SJSA1 (cell line): Measurements from ENCODE around the gene NRDC. TPM values are rescaled to one million over a fixed set of nuclear protein-coding genes. Genes with fewer than 3 reads are reported as not detected.
A peak's percentile ranks its signal among the peaks of the same experiment; 100 is the strongest.

Source experiments
- DNase-seq, 2 experiments: peaks; one replicate each; pipeline ENCODE4 v3.0.0-alpha.2; 2015 to 2020; ENCODE audit warnings: low spot score in 2 of 2, low read depth in 1 of 2
- H3K27ac ChIP-seq: fragments of 250-450 bp; sonication (Bioruptor Pico); 2 replicates; pipeline ENCODE4 v1.5.1; 2020; ENCODE audit warnings: mild to moderate bottlenecking, moderate library complexity
- H3K27me3 ChIP-seq: fragments of 250-450 bp; sonication (Bioruptor Pico); replicated peaks from 2 replicates; pipeline ENCODE4 v1.5.1; 2020; ENCODE audit warnings: mild to moderate bottlenecking, moderate library complexity
- H3K36me3 ChIP-seq: fragments of 250-450 bp; sonication (Bioruptor Pico); 2 replicates; pipeline ENCODE4 v1.5.1; 2020; ENCODE audit warnings: mild to moderate bottlenecking
- H3K4me1 ChIP-seq: fragments of 250-450 bp; sonication (Bioruptor Pico); replicated peaks from 2 replicates; pipeline ENCODE4 v1.6.1; 2021; ENCODE audit warnings: mild to moderate bottlenecking
- H3K4me3 ChIP-seq: fragments of 250-450 bp; sonication (Bioruptor Pico); 2 replicates; pipeline ENCODE4 v1.5.1; 2020; ENCODE audit warnings: mild to moderate bottlenecking
- H3K9me3 ChIP-seq: fragments of 250-450 bp; sonication (Bioruptor Pico); replicated peaks from 2 replicates; pipeline ENCODE4 v1.5.1; 2020; ENCODE audit warnings: mild to moderate bottlenecking
- total RNA-seq: library from RNA; depleted of rRNA; stranded (reverse); fragments of >200 nt; shearing (Covaris generic); gene quantifications from 2 replicates; pipeline ENCODE4 v1.2.3, GENCODE V29; 2014; rRNA removed

Gene NRDC, protein sequence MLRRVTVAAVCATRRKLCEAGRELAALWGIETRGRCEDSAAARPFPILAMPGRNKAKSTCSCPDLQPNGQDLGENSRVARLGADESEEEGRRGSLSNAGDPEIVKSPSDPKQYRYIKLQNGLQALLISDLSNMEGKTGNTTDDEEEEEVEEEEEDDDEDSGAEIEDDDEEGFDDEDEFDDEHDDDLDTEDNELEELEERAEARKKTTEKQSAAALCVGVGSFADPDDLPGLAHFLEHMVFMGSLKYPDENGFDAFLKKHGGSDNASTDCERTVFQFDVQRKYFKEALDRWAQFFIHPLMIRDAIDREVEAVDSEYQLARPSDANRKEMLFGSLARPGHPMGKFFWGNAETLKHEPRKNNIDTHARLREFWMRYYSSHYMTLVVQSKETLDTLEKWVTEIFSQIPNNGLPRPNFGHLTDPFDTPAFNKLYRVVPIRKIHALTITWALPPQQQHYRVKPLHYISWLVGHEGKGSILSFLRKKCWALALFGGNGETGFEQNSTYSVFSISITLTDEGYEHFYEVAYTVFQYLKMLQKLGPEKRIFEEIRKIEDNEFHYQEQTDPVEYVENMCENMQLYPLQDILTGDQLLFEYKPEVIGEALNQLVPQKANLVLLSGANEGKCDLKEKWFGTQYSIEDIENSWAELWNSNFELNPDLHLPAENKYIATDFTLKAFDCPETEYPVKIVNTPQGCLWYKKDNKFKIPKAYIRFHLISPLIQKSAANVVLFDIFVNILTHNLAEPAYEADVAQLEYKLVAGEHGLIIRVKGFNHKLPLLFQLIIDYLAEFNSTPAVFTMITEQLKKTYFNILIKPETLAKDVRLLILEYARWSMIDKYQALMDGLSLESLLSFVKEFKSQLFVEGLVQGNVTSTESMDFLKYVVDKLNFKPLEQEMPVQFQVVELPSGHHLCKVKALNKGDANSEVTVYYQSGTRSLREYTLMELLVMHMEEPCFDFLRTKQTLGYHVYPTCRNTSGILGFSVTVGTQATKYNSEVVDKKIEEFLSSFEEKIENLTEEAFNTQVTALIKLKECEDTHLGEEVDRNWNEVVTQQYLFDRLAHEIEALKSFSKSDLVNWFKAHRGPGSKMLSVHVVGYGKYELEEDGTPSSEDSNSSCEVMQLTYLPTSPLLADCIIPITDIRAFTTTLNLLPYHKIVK
- 54.9 and 62.9 TPM in 2 replicates for total RNA-seq

DNA sequence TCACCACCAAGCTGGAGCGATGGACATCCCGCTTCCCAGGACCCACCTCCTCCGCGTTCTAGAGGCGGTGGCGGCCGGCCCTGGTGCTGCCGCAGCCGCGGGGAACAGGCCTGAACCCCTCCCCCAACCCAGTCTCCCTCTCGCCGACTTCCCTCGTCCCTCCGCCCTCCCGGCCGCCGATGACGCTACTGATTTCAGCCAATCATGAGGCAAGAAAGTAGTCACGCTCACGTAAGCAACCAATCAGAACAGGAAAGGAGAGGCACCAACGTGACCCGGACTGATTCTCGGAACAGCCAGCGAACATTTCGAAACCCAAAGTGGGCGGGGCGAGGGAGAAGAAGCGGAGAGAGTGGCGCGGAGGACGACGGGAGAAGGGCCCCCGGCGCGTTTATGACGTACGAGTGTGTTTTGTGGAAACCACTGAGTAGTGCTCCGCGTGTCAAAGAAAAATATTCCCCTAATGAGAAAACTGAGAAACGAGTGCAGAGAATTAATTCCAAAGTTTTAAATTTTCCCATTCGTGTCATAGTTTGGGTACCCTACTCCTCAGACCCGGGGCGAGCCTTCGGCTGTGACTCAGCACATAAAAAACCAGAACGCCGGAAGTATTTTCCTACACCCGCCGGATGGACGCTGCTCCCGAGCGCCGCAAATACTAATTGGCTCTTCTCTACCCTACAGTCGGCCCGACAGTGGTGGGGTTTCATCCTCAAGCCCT lies at the start of gene NRDC:
TSS of gene NRDC (minus strand) at position 112 of the 721 bp plus-strand sequence. CDS start 112 bp downstream, outside the sequence.
- no peaks in the 10 kb centered on the region for H3K9me3 ChIP-seq
- H3K27me3 ChIP-seq, result no peaks in the 10 kb centered on the region
- peaks cover 25% of the 10 kb centered on the region for H3K4me1 ChIP-seq
- H3K36me3 ChIP-seq, result peaks cover 12% of the 10 kb centered on the region
- peak within 1 kb of the TSS; percentile 66 for H3K4me3 ChIP-seq
- H3K27ac ChIP-seq, result peak within 1 kb of the TSS; percentile 95
- DNase-seq, result peak; percentile 100

DNA sequence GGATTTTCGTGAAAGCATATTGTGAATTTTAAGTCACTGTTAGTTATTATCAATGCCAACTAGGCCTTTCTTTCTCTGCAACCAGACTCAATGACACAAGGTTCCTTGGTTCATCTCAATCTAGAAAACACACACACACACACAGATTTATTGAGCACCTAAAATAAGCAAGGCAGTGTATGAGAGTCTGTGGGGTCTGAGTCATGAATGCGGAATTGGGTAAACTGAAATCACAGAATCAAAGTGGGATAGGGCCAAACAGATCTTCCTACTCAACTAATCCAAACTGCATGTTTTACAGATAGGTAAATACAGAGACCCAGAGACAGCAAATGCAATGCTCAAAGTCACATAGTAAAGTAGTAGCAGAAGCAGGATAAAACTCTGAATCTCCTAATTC lies 48.5 kb upstream of the NRDC start:
- Histone ChIP-seq H3K9me3 (no peaks in the 10 kb centered on the region), H3K4me3 (no peak overlapping the region), H3K36me3 (peaks cover 42% of the 10 kb centered on the region), H3K4me1 (peaks cover 48% of the 10 kb centered on the region), H3K27ac (peak overlapping the region; percentile 47), H3K27me3 (no peaks in the 10 kb centered on the region)
- DNase-seq, result peak; percentile 50 to 69

DNA sequence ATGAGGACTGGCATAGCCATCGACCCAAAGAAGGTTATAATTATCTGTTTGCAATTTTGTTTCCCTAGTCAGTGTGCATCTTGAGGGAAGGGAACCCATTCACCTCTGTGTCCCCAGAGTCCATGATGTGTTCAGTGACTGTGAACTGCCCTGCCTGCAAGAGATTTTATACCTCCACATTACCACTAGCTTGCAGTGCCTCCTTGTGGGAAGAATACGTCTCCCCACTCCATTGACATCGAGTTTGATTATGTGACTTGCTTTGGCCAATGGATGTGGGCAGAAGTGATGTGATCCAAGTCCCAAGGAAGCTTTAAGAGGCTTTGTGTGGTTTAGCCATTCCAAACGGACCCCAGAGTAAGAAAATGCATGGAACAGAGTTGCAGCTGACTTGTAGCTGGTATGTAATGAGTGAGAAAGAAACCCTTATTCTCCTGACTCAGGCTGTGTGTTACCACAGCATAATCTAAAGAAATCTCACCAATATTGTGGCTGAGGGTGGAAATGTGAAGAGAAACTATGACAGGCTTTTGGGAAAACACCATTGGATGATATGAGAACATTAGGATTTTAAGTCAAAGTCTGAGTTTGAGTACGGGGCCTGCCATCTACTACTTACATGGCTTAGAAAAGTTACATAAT lies 47.8 kb upstream of the NRDC start:
- Histone ChIP-seq H3K9me3 (no peaks in the 10 kb centered on the region), H3K27ac (peak overlapping the region; percentile 47), H3K4me3 (no peak overlapping the region), H3K27me3 (no peaks in the 10 kb centered on the region), H3K36me3 (peaks cover 35% of the 10 kb centered on the region), H3K4me1 (peaks cover 48% of the 10 kb centered on the region)
- peak in 1 of 2 experiments; percentile 26 for DNase-seq

DNA sequence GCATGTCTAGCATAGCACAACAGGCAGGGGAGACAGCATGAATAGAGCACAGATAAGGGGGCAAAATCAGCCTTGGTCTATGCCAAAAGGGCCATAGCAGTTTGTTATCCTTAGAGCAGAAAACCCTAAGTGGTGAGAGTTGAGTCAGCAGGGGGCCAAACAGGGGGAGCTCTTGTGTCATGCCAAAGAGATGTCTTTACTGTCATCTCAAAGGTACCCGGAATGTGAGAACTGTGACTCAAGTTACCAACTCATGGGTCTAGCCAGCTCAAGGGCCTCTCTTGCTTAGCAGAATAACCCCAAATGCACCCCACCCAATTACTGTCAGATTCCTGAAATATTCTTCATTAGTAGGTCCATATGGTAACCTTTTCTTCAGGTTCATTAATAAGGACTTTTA lies 45.9 kb upstream of the NRDC start:
- peak overlapping the region; percentile 38 for H3K27ac ChIP-seq

DNA sequence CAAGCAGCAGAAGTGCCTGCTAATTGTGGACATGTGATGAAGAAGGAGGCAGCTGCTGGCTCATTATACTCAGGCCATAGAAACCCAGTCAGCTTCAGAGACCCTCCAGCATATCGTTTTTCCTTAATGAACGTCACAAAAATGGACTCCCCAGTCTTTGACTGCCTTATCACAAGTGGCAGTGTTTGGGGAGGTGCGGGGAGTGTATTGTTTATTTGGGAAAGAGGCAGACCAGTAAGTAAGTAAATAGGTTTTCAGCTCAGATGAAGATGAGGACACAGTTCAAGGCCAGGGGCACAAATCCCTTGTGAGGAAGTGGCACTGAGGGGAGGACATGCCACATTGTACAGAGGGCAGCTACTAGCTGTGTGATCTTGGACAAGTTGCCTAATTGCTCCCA lies 43.5 kb upstream of the NRDC start:
- peaks cover 34% of the 10 kb centered on the region for H3K36me3 ChIP-seq
- no peak overlapping the region for H3K27ac ChIP-seq
- peaks cover 36% of the 10 kb centered on the region for H3K4me1 ChIP-seq
- no peak for DNase-seq
- no peaks in the 10 kb centered on the region for H3K9me3 ChIP-seq
- no peak overlapping the region for H3K4me3 ChIP-seq
- H3K27me3 ChIP-seq, result no peaks in the 10 kb centered on the region

More for the DNA sequence above, 45.9 kb upstream of the NRDC start:
- no peak overlapping the region for H3K4me3 ChIP-seq
- H3K27me3 ChIP-seq, result no peaks in the 10 kb centered on the region
- H3K36me3 ChIP-seq, result peaks cover 29% of the 10 kb centered on the region
- H3K9me3 ChIP-seq, result no peaks in the 10 kb centered on the region
- DNase-seq, result peak; percentile 59 to 73
- peaks cover 53% of the 10 kb centered on the region for H3K4me1 ChIP-seq

DNA sequence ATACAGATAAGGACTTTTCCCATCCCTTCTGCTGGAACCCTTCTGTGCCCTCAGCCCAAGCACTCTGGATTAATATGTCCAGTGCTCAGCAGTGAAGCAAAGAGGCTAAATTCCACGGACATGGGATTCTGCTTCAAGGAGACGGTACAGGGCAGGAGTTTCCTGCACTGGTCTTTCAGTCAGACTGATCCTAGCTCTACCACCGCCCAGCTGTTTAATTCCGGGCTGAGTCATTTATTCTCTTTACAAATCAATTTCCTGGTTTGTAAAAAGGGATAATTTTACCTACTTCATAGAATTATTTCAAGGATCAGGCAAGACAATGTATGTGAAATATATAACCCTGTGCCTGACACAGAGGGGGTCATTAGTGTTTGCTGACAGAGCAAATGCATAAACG lies 41.6 kb upstream of the NRDC start:
- no peak overlapping the region for H3K4me3 ChIP-seq
- H3K27ac ChIP-seq, result no peak overlapping the region
- H3K36me3 ChIP-seq, result peaks cover 36% of the 10 kb centered on the region
- H3K9me3 ChIP-seq, result no peaks in the 10 kb centered on the region
- H3K27me3 ChIP-seq, result no peaks in the 10 kb centered on the region
- H3K4me1 ChIP-seq, result peaks cover 19% of the 10 kb centered on the region
- DNase-seq, result no peak

DNA sequence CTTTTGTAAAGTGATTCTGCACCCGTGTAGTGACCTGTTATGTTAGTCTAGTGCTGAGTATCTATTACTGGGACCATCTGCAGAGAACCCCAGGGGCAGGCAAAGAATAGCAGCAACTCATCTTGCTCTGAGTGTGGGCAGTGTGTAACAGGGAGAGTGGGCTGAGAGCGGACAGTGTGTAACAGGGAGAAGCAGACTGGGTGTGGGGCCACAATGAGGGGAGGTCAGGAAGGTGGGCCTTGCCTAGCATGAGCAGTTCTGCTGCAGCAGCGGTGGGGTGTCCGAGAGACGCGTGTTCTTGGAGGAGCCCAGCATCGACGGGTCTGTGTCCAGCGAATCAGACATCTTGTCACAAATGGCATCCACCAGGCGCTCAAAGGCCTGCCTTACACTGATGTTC lies 41.2 kb upstream of the NRDC start:
- DNase-seq, result no peak
- no peak overlapping the region for H3K27ac ChIP-seq
- H3K27me3 ChIP-seq, result no peaks in the 10 kb centered on the region
- H3K4me3 ChIP-seq, result no peak overlapping the region
- no peaks in the 10 kb centered on the region for H3K9me3 ChIP-seq
- H3K4me1 ChIP-seq, result peaks cover 15% of the 10 kb centered on the region
- H3K36me3 ChIP-seq, result peaks cover 38% of the 10 kb centered on the region

DNA sequence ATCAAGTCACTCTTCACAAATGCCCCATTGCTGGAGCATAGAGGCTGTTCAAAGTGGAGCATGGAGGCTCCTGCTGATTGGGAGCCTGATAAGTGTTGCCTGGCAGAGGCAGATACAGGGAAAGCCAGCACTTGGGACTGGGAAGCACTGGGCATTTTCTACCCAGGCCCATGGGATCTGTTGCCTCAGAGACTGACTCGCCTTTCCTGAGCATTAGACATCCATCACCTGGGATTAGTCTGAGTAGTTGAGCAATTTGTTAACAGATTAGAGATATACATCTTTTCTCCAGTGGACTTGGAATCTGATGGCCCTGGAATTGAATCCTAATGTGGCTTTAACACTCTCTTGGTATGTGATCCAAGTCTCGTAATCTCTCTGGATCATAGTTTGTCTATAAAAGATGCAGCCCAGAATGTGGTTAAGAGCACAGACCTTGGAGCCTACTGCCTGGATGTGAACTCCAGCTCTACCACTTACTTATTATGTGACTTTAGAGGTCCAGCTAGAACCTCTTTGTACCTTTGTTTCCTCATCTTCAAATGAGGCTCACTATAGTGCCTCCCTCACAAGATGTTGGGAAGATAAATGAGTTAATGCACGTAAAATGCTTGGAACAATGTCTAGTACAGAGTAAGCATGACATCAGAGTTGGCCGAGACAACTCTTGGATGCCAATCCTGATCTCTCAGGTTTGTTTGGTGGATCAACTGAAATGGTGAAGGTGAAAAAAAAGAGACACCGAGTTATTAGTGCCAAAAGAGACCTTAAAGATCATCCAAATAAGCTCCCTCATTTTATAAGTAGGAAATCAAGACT lies 38.3 kb upstream of the NRDC start:
- DNase-seq, result no peak
- Histone ChIP-seq H3K36me3 (peaks cover 40% of the 10 kb centered on the region), H3K4me3 (no peak overlapping the region), H3K27me3 (no peaks in the 10 kb centered on the region), H3K27ac (no peak overlapping the region), H3K9me3 (no peaks in the 10 kb centered on the region), H3K4me1 (0 out of 2 replicates have a peak, but pooled peaks cover 5% of the 10 kb centered on the region)

DNA sequence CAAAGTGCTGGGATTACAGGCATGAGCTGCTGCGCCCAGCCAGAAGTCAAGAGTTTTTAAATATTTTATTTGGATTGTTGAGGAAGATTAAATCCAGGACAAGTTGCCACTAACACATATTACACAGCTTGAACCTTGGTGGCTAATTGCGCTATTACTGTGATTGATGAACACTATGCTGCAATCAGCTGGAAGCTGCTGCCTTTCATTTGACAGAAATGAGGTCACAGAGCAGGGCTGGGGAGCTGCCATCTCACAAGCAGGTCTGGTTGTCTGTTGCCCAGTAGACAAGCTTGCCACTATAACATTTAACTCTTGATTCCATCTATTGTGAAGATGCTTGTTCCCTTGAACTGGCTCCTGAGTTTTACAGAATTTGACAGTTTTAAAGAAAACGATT lies 37.4 kb upstream of the NRDC start:
- Histone ChIP-seq H3K9me3 (no peaks in the 10 kb centered on the region), H3K36me3 (peaks cover 40% of the 10 kb centered on the region), H3K27ac (no peak overlapping the region), H3K27me3 (no peaks in the 10 kb centered on the region), H3K4me1 (0 out of 2 replicates have a peak, but pooled peaks cover 5% of the 10 kb centered on the region), H3K4me3 (no peak overlapping the region)
- DNase-seq, result no peak

DNA sequence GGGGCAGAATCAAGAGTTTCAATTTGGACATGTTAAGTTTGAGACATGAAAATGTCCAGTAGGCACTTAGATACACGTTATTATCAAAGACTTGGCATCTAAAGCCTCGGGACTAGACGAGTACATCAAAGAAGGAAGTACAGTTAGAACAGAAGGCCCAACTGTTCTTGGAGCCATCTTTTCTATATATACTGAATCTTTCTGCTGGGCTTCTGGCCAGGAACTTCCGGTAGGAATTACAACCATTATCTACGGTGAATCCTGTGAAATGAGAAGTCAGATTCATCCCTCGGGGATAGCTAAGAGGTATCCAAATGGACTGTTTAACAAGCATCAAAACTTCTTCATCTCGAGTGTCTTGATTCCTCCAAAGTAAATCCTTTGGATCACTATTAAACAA lies 34.4 kb upstream of the NRDC start:
- no peak for DNase-seq
- Histone ChIP-seq H3K27ac (no peak overlapping the region), H3K9me3 (no peaks in the 10 kb centered on the region), H3K4me3 (no peak overlapping the region), H3K4me1 (no peaks in the 10 kb centered on the region), H3K27me3 (no peaks in the 10 kb centered on the region), H3K36me3 (peaks cover 25% of the 10 kb centered on the region)

DNA sequence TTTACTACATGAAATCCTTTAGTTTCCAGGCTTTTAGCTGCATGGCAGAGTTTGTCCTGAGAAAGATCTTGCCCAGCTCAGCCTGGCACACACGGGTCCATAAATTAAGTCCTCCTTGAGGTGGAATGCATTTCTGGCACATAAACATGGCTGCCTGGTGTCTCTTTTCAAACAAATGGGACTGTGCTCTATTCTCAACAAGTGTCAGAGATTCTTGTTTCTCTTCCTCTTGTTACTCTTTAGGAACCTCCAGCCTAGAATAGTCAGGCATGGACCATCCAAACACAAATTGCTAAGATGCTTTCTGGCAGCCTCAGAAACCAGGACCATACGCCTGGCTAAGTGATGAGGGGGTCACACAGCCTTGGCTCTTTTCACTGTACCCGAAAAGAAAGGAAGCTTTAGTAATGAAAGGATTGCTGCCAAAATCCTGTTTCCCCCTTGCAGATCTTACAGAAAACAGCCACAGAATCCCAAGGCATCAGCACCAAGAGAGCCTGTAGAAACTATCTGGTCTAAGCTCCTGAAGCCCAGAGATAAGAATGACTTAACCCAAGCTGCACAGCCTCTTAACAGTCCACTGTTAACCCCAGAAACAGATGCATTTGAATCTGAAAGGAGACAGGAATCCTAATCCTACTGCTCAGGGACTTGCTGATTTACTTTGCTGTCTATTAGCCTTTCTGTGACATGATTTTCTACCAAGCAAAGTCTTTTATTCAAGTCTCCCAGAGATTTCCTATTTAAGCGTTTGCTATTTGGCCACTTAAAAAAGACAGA lies 31.9 kb upstream of the NRDC start:
- Histone ChIP-seq H3K4me1 (no peaks in the 10 kb centered on the region), H3K27me3 (no peaks in the 10 kb centered on the region), H3K9me3 (no peaks in the 10 kb centered on the region), H3K27ac (no peak overlapping the region), H3K4me3 (no peak overlapping the region), H3K36me3 (peaks cover 14% of the 10 kb centered on the region)
- DNase-seq, result no peak
